NCI-H1105 treated with DMSO at 0.1 percent for 48 hours (cell line): ENCODE measurements around the gene RASAL3.
A peak's percentile ranks its signal among the peaks of the same experiment; 100 is the strongest.
"Not testable (repeated sequence)": the region's sequence is repeated elsewhere in the genome, so short reads cannot be mapped to it uniquely, and the experiment has no call there.

ENCODE experiments used
- DNase-seq: peaks from one replicate; lab custom pipeline; 2025; lab: John Stamatoyannopoulos, UW

The RASAL3 gene

DNA sequence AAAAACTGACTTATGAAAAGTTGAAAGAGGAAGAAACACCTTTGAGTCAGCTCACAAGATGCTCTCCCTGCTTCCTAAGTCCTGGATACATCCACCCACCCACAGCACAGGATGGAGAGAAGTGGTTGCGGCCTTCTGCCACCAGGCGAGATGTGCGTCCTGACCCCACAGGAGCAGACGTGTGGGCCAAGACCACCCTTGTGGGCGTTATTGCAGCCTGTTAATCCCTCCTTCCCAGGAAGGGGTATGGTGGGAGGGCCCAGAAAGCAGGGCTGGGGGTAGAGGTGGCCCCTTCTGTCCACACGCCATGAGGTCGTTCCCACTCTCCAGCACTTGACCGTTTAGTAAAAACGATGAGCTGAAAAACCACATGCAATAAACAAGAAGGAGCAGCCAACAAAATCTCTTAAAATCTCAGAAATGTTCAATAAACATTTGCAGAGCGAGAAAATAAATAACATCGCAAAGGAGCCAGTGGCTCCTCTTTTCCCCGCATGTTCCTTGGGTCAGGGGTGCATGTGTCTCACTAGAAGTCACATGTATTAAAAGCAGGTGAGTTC, 43.1 kb downstream of the RASAL3 start:
- no peak for DNase-seq

DNA sequence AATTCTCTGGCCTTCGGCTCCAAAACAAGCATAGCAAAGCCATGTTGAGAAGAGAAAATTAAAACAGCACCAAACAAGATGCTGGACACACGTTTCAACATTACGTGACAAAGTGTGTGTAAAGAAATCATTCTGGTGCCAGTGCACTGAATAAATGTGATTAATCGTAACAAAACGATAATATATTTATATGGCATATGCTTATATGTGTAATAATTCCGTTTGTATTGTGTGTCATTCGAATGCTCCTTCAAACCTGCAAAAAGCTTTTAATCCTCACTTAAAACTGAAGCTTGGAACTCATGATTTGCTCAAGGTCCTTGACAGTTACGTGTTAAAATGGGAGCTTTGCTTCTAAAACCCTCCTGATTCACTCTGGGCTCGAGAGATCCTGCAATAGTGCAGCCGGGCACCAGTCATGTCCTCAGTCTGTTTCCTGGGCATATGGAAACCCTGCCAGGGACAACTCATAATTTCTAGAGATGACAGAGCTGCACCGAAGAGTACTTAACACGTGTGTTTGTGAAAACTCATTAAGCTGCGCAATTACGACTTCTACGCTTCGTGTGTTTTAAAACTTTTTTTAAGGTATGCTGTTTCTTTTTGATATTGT, 44.8 kb downstream of the RASAL3 start:
- no peak for DNase-seq

DNA sequence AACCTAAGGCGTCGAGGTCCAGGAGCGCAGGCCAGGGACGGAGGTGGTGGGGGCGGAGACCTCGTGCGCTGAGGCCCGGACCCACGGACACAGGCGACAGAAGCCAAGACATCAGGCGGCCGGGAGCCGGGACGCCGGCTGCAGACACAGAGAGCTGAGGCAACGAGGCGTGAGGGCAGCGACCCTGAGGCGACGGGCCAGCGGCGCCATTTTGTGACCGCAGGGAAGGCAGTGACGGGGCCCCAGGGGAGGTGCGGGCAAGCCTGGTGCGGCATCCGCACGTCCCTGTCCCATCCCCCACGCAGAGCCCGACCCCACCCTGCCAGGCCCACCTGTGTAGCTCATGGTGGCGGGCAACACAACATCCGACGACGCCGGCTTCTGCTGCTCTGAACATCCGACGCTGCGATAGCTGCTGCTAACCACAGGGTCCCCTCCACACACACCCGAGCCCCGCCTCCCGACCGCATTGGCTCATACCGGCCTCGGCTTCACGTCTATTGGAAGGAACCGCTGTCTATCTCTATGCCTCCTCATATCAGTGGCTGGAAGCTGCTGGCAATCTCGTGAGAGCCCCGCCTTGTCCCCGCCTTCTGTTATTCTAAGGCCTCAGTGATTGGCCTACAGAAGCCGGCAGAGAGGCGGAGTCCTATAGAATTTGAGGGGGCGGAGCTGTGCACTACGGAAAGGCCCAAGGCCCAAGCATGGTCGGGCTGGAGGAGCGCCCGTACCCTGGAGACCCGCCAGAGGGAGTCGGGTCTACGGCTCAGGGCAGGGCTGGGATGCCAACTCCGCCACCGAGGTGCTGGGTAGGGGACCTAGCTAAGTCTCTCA, 45.5 kb downstream of the RASAL3 start, which contains the start of gene AKAP8L:
Gene AKAP8L (minus strand): TSS at position 410 of the 834 bp plus-strand sequence. CDS start 65 bp downstream, at position 345.
- DNase-seq = peak; percentile 99

DNA sequence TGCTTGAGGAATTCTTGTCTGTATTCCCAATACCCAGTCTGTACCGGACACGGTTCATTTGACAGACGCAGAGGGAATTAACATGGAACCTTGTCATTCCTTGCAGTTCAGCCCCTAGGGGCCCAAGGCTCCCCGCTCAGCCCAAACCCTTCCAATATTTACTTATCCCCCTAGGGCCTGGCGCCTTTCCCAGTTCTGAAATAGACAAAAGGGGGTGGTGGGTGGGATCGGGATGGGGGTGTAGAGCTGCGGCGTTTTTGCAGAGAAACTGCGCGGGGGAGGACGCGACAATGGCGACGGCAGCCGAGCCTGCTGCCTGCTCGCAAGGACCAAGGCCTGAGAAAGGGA, 46.1 kb downstream of the RASAL3 start:
- DNase-seq = peak; percentile 51

DNA sequence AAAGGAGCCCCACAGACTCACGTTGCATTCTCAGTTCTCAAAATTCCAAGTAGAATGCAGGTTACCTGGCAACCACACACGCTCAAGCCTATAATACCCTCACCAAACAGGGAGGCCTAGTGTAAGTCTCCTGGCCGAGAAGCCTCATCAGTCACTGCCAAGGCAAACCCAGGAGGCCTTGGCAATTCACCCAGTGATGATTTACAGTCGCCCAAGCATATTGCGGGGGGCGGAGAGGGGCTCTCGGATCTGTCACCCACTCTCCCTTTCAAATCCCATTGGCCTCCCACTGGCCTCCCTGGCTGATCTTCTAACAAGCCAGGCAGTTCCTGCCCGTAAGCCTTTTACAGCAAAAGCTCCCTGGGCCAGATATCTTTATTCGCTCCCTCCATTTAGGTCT, 46.6 kb downstream of the RASAL3 start:
- DNase-seq = no peak

DNA sequence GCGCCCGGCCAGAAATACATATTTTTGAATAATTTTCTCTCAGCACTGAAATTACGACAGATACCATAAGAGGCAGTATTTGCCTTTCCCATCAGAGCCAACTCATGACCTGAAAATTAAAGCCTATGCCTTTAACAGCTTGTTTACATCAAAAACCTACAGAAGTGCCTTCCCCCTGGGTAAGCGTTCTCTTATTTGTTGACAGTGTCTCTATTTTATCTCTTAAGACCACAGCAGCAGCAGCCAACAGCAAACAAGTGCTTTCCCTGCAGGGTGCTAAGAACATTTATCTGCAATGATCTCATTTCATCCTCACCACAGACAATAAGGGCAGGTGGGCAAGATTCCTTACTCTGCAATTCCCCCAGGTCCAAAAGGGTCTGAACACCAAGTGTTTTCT, 51.5 kb downstream of the RASAL3 start:
- no peak for DNase-seq

DNA sequence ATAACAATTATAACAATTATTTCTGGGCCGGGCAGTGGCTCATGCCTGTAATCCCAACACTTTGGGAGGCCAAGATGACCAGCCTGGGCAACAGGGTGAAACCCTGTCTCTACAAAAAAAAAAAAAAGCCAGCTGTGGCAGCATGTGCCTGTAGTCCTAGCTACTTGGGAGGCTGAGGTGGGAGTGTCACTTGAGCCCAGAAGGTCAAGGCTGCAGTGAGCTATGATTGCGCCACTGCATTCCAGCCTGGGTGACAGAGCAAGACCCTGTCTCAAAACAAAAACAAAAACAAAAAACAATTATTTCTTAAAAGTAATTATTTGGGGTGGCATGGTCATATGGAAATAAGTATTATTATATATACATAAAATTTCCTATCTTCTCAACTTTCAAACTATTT, 53.0 kb downstream of the RASAL3 start:
- DNase-seq = not testable (repeated sequence)

- DNase-seq = no peak
Measured at GRCh38 chr19:15404780-15405211, 59.5 kb downstream of the RASAL3 start.

DNA sequence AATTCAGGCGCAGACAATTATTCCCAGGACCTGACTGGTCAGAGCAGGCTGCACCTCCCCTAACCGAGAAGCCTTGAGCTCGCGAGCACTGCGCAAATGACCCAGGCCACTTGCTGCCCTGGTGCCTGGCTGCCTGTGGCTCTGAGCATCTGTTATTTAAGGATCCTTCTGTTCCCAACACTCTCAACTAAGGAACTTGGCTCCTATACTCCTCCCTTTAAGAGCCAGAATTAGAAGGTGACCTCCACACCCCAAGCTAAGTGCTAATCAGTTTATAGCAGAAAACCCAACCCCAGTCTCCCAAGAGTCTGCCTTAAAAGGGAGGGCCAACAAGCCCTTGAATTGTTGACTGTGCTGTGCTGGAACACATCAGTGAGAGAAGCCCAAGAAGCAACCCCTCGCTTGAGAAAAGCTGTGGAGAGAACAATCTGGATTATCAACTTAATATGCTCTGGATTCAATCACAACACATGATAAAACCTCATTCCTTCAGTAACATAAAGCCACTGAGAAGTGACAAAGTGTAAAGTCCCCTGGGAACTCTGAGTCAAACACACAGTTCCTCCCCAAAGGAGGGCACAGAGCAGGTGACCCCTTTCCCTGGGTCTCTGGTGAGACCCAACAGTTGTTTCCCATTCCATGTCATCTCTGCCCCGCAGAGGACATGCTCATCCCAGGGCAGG, 60.1 kb downstream of the RASAL3 start:
- DNase-seq = no peak

- DNase-seq = no peak
Measured at GRCh38 chr19:15403151-15403531, 61.2 kb downstream of the RASAL3 start.

DNA sequence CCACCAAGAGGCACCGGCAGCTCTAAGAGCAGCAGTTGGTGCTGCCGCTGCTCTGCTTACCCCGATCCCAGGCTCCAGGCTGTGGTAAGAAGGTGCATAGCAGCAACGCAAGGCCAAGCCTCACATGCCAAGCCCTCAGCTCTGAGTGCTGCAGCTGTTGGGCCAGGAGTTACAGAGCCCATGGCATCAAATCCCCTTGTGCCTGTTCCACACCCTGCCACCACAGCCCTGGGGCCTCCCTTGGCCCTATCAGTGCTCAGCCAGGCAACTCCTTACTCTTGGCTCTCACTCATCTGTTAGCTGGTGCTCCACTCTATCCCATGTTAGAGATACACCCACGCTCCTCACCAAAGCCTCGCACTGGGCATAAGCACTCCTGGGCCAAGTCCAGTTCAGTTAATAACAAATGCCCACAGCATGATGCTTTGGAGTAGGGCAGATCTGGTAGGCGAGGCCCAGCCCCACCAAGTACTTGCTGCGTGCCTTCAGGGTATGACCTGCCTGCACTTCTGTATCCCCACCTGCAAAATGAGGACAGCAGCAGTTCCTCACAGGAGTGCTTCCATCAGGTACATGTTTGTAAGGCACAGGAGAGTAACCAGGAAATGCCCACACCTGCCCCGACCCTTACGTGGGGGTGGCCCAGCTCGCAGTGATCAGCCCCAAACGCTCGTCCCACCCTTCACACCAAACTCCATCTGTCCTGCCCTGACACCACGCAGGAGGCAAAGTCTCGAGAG, 61.8 kb downstream of the RASAL3 start:
- DNase-seq = no peak
